ENCODE data around the gene KRTAP12-4.

GRCh38 chr21:44644878-44645277, 9.6 kb downstream of the KRTAP12-4 start:
- TF ChIP-seq EP300 (IDR thresholded peaks at IDR 0.05; ENCODE audit: borderline replicate concordance) (no peak), RAD21 (IDR thresholded peaks at IDR 0.05; ENCODE audit: low read depth) (no peak)
